ENCODE results near the gene CYTH1. TPM values are rescaled to one million over a fixed set of nuclear protein-coding genes. Genes with fewer than 3 reads are reported as not detected.

CYTH1 gene
- polyA plus RNA-seq, 1 donor from 2014 or later = 120 TPM

DNA sequence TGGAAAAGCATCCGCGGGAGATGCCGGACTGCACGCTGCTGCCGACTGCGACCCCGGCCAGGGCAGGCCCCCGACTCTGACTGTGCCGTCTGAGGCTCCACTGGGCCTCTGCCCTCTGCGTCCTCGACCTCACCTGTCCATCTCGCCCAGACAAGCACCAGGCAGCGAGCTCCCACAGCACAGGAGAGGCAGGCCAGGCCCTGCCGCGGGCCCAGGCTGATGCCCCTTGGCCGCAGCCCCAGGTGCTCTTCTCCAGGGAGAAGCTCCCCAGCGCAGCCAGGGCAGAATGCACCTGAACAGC is 106.8 kb downstream of the CYTH1 start:
- no peaks in the 10 kb centered on the region for H3F3A ChIP-seq (ENCODE audit: insufficient read depth, low read length, poor library complexity, severe bottlenecking)
- TF ChIP-seq MXI1 (conservative IDR thresholded peaks at IDR 0.05; ENCODE audit: poor library complexity, severe bottlenecking) = no peak
- no peak for TF ChIP-seq TAF1 (IDR thresholded peaks at IDR 0.05; ENCODE audit: low read depth)
- TF ChIP-seq, protein P1, sequence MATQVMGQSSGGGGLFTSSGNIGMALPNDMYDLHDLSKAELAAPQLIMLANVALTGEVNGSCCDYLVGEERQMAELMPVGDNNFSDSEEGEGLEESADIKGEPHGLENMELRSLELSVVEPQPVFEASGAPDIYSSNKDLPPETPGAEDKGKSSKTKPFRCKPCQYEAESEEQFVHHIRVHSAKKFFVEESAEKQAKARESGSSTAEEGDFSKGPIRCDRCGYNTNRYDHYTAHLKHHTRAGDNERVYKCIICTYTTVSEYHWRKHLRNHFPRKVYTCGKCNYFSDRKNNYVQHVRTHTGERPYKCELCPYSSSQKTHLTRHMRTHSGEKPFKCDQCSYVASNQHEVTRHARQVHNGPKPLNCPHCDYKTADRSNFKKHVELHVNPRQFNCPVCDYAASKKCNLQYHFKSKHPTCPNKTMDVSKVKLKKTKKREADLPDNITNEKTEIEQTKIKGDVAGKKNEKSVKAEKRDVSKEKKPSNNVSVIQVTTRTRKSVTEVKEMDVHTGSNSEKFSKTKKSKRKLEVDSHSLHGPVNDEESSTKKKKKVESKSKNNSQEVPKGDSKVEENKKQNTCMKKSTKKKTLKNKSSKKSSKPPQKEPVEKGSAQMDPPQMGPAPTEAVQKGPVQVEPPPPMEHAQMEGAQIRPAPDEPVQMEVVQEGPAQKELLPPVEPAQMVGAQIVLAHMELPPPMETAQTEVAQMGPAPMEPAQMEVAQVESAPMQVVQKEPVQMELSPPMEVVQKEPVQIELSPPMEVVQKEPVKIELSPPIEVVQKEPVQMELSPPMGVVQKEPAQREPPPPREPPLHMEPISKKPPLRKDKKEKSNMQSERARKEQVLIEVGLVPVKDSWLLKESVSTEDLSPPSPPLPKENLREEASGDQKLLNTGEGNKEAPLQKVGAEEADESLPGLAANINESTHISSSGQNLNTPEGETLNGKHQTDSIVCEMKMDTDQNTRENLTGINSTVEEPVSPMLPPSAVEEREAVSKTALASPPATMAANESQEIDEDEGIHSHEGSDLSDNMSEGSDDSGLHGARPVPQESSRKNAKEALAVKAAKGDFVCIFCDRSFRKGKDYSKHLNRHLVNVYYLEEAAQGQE (IDR thresholded peaks at IDR 0.05; ENCODE audit: borderline replicate concordance) = no peak
- no peak for TF ChIP-seq RAD21 (conservative IDR thresholded peaks at IDR 0.05)
- TF ChIP-seq SMC3 (conservative IDR thresholded peaks at IDR 0.05; ENCODE audit: poor library complexity) = no peak
- no peak for TF ChIP-seq EZH2 (IDR thresholded peaks at IDR 0.05; ENCODE audit: borderline replicate concordance, insufficient read depth, low read length, poor library complexity, severe bottlenecking)
- TF ChIP-seq, protein P2, sequence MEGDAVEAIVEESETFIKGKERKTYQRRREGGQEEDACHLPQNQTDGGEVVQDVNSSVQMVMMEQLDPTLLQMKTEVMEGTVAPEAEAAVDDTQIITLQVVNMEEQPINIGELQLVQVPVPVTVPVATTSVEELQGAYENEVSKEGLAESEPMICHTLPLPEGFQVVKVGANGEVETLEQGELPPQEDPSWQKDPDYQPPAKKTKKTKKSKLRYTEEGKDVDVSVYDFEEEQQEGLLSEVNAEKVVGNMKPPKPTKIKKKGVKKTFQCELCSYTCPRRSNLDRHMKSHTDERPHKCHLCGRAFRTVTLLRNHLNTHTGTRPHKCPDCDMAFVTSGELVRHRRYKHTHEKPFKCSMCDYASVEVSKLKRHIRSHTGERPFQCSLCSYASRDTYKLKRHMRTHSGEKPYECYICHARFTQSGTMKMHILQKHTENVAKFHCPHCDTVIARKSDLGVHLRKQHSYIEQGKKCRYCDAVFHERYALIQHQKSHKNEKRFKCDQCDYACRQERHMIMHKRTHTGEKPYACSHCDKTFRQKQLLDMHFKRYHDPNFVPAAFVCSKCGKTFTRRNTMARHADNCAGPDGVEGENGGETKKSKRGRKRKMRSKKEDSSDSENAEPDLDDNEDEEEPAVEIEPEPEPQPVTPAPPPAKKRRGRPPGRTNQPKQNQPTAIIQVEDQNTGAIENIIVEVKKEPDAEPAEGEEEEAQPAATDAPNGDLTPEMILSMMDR (IDR thresholded peaks at IDR 0.05; ENCODE audit: poor library complexity, severe bottlenecking) = no peak
- TF ChIP-seq EP300 (conservative IDR thresholded peaks at IDR 0.05; ENCODE audit: poor library complexity, severe bottlenecking) = no peak
- no peak for TF ChIP-seq POLR2AphosphoS5 (IDR thresholded peaks at IDR 0.05)
- H3K36me3 ChIP-seq (ENCODE audit: insufficient read depth, low read length) = no peaks in the 10 kb centered on the region

DNA sequence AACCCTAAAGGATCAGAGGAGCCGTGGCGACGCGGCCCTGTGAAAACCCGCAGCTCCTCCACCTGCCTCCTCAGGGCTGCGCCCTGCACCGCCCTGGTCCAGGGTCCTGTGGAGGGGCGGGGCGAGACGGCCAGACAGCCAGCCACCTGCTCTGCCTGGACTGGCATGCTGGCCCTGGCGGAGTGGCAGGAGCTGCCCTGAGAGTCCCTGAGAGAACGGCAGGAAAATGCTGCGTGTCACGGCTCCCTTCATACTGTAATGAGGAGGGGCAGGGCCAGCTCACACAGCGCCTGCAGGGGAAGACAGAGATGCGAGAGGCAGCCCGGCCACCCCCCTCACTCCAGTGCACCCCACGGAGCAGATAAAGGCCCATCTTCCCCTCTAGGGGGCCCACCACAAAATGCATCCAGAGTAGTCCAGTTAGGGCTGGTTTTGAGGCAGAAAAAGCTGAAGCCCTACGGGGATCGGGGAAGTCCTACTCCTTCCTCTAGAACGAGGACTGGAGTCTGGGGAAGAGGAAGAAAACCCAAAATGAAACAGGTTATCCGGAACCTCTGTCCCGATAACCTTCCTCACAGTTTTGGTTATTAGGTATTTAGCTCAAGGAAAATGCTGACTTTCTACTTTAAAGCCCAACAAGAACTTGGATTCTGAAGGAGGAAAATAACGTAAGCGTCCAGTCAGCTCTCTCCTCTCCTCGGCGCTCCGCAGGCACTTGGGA is 107.3 kb downstream of the CYTH1 start:
- Histone ChIP-seq H3K79me2 (replicated peaks; ENCODE audit: insufficient read depth, low read length) (no peaks in the 10 kb centered on the region), H3K36me3 (ENCODE audit: insufficient read depth, low read length) (no peaks in the 10 kb centered on the region), H3K4me2 (ENCODE audit: low read length) (no peak overlapping the region), H2AFZ (ENCODE audit: low read depth, low read length) (no peak overlapping the region), H3K9me3 (ENCODE audit: low read length) (no peaks in the 10 kb centered on the region), H3F3A (ENCODE audit: insufficient read depth, low read length, poor library complexity, severe bottlenecking) (no peaks in the 10 kb centered on the region), H3K9ac (ENCODE audit: low read length) (no peak overlapping the region), H3K9me2 (ENCODE audit: insufficient read depth, low read length) (no peaks in the 10 kb centered on the region), H3K27ac (ENCODE audit: low read length) (no peak overlapping the region), H3K4me3 (ENCODE audit: low read length) (no peak overlapping the region), H3K27me3 (ENCODE audit: insufficient read depth, low read depth, low read length) (no peaks in the 10 kb centered on the region), H4K20me1 (ENCODE audit: insufficient read depth) (no peaks in the 10 kb centered on the region)
- TF ChIP-seq, protein P2 (IDR thresholded peaks at IDR 0.05; ENCODE audit: poor library complexity, severe bottlenecking) = no peak
- TF ChIP-seq SMC3 (conservative IDR thresholded peaks at IDR 0.05; ENCODE audit: poor library complexity) = no peak
- TF ChIP-seq EZH2 (IDR thresholded peaks at IDR 0.05; ENCODE audit: borderline replicate concordance, insufficient read depth, low read length, poor library complexity, severe bottlenecking) = no peak
- TF ChIP-seq POLR2AphosphoS5 (IDR thresholded peaks at IDR 0.05) = no peak
- TF ChIP-seq RAD21 (conservative IDR thresholded peaks at IDR 0.05) = no peak
- TF ChIP-seq, protein P1 (IDR thresholded peaks at IDR 0.05; ENCODE audit: borderline replicate concordance) = no peak
- no peak for TF ChIP-seq MXI1 (conservative IDR thresholded peaks at IDR 0.05; ENCODE audit: poor library complexity, severe bottlenecking)
- TF ChIP-seq EP300 (conservative IDR thresholded peaks at IDR 0.05; ENCODE audit: poor library complexity, severe bottlenecking) = no peak
- no peak for TF ChIP-seq TAF1 (IDR thresholded peaks at IDR 0.05; ENCODE audit: low read depth)

More for the DNA sequence above, 106.8 kb downstream of the CYTH1 start:
- no peak overlapping the region for H3K4me2 ChIP-seq (ENCODE audit: low read length)
- no peak overlapping the region for H3K4me3 ChIP-seq (ENCODE audit: low read length)
- no peaks in the 10 kb centered on the region for H3K9me2 ChIP-seq (ENCODE audit: insufficient read depth, low read length)
- no peak overlapping the region for H3K9ac ChIP-seq (ENCODE audit: low read length)
- H4K20me1 ChIP-seq (ENCODE audit: insufficient read depth) = no peaks in the 10 kb centered on the region
- no peak overlapping the region for H2AFZ ChIP-seq (ENCODE audit: low read depth, low read length)
- H3K9me3 ChIP-seq (ENCODE audit: low read length) = no peaks in the 10 kb centered on the region
- no peaks in the 10 kb centered on the region for H3K27me3 ChIP-seq (ENCODE audit: insufficient read depth, low read depth, low read length)
- no peaks in the 10 kb centered on the region for H3K79me2 ChIP-seq (replicated peaks; ENCODE audit: insufficient read depth, low read length)
- H3K27ac ChIP-seq (ENCODE audit: low read length) = no peak overlapping the region

Data from neural cell (in vitro differentiated cells).